GM23248 (cell line): ENCODE measurements around the gene COLEC11.

Experiments
- EZH2 ChIP-seq: fragments of 200-600 bp; sonication (generic); IDR thresholded peaks from 2 replicates; pipeline ENCODE4 v1.6.1; 2018; ENCODE audit warnings: antibody characterized with exemption, mild to moderate bottlenecking; ENCODE audit not compliant: insufficient read depth, poor library complexity, severe bottlenecking
- EZH2phosphoT487 ChIP-seq: fragments of 200-600 bp; sonication (generic); IDR thresholded peaks from 2 replicates; pipeline ENCODE4 v1.6.1; 2018; ENCODE audit warnings: antibody characterized with exemption, moderate library complexity, mild to moderate bottlenecking, low read depth; ENCODE audit not compliant: insufficient read depth

DNA sequence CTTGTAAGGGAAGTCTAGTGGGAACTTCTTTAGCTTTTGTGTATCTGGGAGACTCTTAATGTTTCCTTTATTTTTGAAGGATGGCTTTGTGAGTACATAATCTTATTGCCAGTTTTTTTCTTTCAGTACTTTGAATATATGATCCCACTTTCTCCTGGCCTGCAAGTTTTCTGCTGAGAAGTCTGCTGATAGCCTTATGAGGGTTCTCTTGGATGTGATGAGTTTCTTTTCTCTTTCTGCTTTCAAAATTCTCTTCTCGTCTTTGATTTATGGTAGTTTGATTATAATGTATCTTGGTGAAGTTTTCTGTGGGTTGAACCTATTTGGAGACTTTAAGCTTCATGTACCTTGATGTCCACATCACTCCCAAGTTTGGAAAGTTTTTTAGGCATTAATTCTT is 28.1 kb downstream of the COLEC11 start:
- TF ChIP-seq EZH2 (no peak), EZH2phosphoT487 (no peak)
